Activated B cell treated with CpG ODN at 0.5 μM for 24 hours (primary cell): Measurements from ENCODE around the gene MAP2K2. TPM values are rescaled to one million over a fixed set of nuclear protein-coding genes. Genes with fewer than 3 reads are reported as not detected.
"Not testable (repeated sequence)": the region's sequence is repeated elsewhere in the genome, so short reads cannot be mapped to it uniquely, and the experiment has no call there.

ENCODE experiments used
- ATAC-seq: fragments of 200-7000 bp; cut with Tn5 transposase; one replicate; pipeline ENCODE4 v1.10.0; 2021; ENCODE audit warnings: low read depth, mild to moderate bottlenecking, moderate library complexity
- CTCF ChIA-PET: fragments of 350-600 bp; sonication (Branson Sonifier 250); formaldehyde crosslinking; loops from one replicate; lab custom pipeline; 2021; ENCODE audit warnings: antibody characterized with exemption; lab: Charles Lee
- POLR2A ChIA-PET: fragments of 350-600 bp; sonication (Branson Sonifier 250); formaldehyde crosslinking; loops from one replicate; lab custom pipeline; 2021; ENCODE audit warnings: antibody characterized with exemption; lab: Charles Lee
- DNase-seq: peaks from one replicate; pipeline ENCODE4 v3.0.0; 2022
- H3K27ac Mint-ChIP-seq: one replicate; pipeline ENCODE4 v1.8.0; 2020; ENCODE audit warnings: mixed read lengths
- H3K27me3 Mint-ChIP-seq: one replicate; pipeline ENCODE4 v1.8.0; 2021; ENCODE audit warnings: mixed read lengths
- H3K36me3 Mint-ChIP-seq: one replicate; pipeline ENCODE4 v1.8.0; 2021; ENCODE audit warnings: low read depth, mixed read lengths
- H3K4me1 Mint-ChIP-seq: one replicate; pipeline ENCODE4 v1.8.0; 2021; ENCODE audit warnings: mixed read lengths
- H3K4me3 Mint-ChIP-seq: one replicate; pipeline ENCODE4 v1.8.0; 2020; ENCODE audit warnings: mild to moderate bottlenecking, mixed read lengths
- H3K9me3 Mint-ChIP-seq: one replicate; pipeline ENCODE4 v1.8.0; 2020; ENCODE audit warnings: mixed read lengths
- CTCF ChIP-seq: fragments of 200-600 bp; IDR thresholded peaks from one replicate; pipeline ENCODE4 v1.8.0; 2022; ENCODE audit warnings: antibody characterized with exemption, mild to moderate bottlenecking
- intact Hi-C: fragments of 100-400 bp; cut with micrococcal nuclease; formaldehyde crosslinking; loops from one replicate; pipeline ENCODE4 v1.15.1; 2024
- total RNA-seq: library from RNA; stranded (reverse); gene quantifications from 2 replicates; pipeline ENCODE4 v1.2.3, GENCODE V29; 2022

MAP2K2 gene
- total RNA-seq, 1 donor from 2014 or later, result 126 TPM

- H3K27ac Mint-ChIP-seq, result peak overlapping the region; percentile 10
- H3K9me3 Mint-ChIP-seq, result no peaks in the 10 kb centered on the region
- TF ChIP-seq CTCF, result peak; percentile 71
- H3K27me3 Mint-ChIP-seq, result peaks cover 5% of the 10 kb centered on the region
- DNase-seq (peak; percentile 84), ATAC-seq (peak; percentile 95)
- ChIA-PET POLR2A (interaction anchor here (0.5 to 2.0 kb wide), 10 partner anchors 15 to 377 kb away, joined by 3 to 30 read pairs (median 5); partner anchors contain the start of genes EEF2, MRPL54 and ZBTB7A), CTCF (interaction anchor here (0.6 to 3.6 kb wide), 30 partner anchors 14 to 378 kb away, joined by 3 to 31 read pairs (median 3); partner anchors contain the start of genes APBA3, EEF2 and STAP2)
- intact Hi-C loops, result loop anchor here (1.0 kb wide), 4 partner anchors 30 to 153 kb away; partner anchors contain the start of gene ZBTB7A
- H3K4me1 Mint-ChIP-seq, result peaks cover 14% of the 10 kb centered on the region
- H3K4me3 Mint-ChIP-seq, result no peak overlapping the region
- H3K36me3 Mint-ChIP-seq, result no peaks in the 10 kb centered on the region
These were observed 15.8 kb upstream of the MAP2K2 start for GRCh38 chr19:4139614-4140236.

- ATAC-seq, result no peak
- intact Hi-C loops, result no loop called here
- CTCF ChIA-PET, result interaction anchor here (1.8 to 3.6 kb wide), 2 partner anchors 18 to 153 kb away, joined by 6 to 31 read pairs; partner anchors contain the start of gene EEF2
These were observed 14.5 kb upstream of the MAP2K2 start for GRCh38 chr19:4138445-4138844.

GRCh38 chr19:4136680-4137088 lies 12.8 kb upstream of the MAP2K2 start:
- ATAC-seq (no peak), DNase-seq (no peak)
- H3K36me3 Mint-ChIP-seq, result no peaks in the 10 kb centered on the region
- H3K4me3 Mint-ChIP-seq, result no peak overlapping the region
- ChIA-PET CTCF (no interaction called here), POLR2A (no interaction called here)
- no peaks in the 10 kb centered on the region for H3K27me3 Mint-ChIP-seq
- intact Hi-C loops, result no loop called here
- H3K4me1 Mint-ChIP-seq, result peaks cover 14% of the 10 kb centered on the region
- no peak overlapping the region for H3K27ac Mint-ChIP-seq
- no peak for TF ChIP-seq CTCF
- no peaks in the 10 kb centered on the region for H3K9me3 Mint-ChIP-seq

More at GRCh38 chr19:4138445-4138844, 14.5 kb upstream of the MAP2K2 start:
- Mint-ChIP-seq H3K9me3 (no peaks in the 10 kb centered on the region), H3K27me3 (peaks cover under 1% of the 10 kb centered on the region), H3K27ac (no peak overlapping the region), H3K36me3 (no peaks in the 10 kb centered on the region), H3K4me1 (peaks cover 14% of the 10 kb centered on the region), H3K4me3 (no peak overlapping the region)
- no peak for TF ChIP-seq CTCF
- no peak for DNase-seq
- POLR2A ChIA-PET, result no interaction called here

GRCh38 chr19:4135386-4135785 lies 11.5 kb upstream of the MAP2K2 start:
- POLR2A ChIA-PET, H3K27me3 Mint-ChIP-seq, ATAC-seq, H3K36me3 Mint-ChIP-seq, intact Hi-C loops, H3K27ac Mint-ChIP-seq, H3K9me3 Mint-ChIP-seq, DNase-seq, H3K4me3 Mint-ChIP-seq, CTCF ChIA-PET: not testable (repeated sequence)
- peaks cover 11% of the 10 kb centered on the region for H3K4me1 Mint-ChIP-seq

- H3K9me3 Mint-ChIP-seq, result no peaks in the 10 kb centered on the region
- ChIA-PET POLR2A (no interaction called here), CTCF (no interaction called here)
- peaks cover under 1% of the 10 kb centered on the region for H3K4me1 Mint-ChIP-seq
- ATAC-seq (no peak), DNase-seq (no peak)
- intact Hi-C loops, result no loop called here
- TF ChIP-seq CTCF, result no peak
- H3K36me3 Mint-ChIP-seq, result no peaks in the 10 kb centered on the region
- no peak overlapping the region for H3K27ac Mint-ChIP-seq
- H3K27me3 Mint-ChIP-seq, result peaks cover 3% of the 10 kb centered on the region
- no peak overlapping the region for H3K4me3 Mint-ChIP-seq
These were observed 10.4 kb upstream of the MAP2K2 start for GRCh38 chr19:4134351-4134750.
